ENCODE measurements around the gene ZBTB20. TPM values are rescaled to one million over a fixed set of nuclear protein-coding genes. Genes with fewer than 3 reads are reported as not detected.
"Not testable (repeated sequence)": the region's sequence is repeated elsewhere in the genome, so short reads cannot be mapped to it uniquely, and the experiment has no call there.

The ZBTB20 gene
- total and polyA plus RNA-seq, 2 experiments from 2014 or later = 15.7 to 37.3 TPM

DNA sequence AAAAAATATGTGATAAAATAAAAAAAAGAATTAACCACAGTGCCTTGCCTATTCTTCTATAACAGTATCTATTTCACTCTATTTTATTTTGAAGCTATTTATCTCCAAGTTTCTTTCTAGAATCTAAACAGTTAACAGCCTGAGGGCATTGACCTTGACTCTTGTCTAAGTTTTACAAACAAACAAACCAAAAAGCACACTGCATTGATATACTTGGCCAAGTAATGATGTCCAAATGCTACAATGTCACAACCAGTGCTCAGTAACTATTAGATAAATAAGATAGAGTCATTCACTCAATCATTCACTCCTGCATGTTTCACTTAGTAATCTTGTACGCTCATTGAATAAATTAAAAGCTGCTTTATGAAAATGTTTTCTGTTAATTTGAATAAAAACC is 466.8 kb downstream of the ZBTB20 start:
- no peak for TF ChIP-seq CTCF (IDR thresholded peaks at IDR 0.05; ENCODE audit: low read depth, low read length)
- Histone ChIP-seq H3K36me3 (no peaks in the 10 kb centered on the region), H3K9me3 (ENCODE audit: low read depth) (no peaks in the 10 kb centered on the region), H3K4me1 (ENCODE audit: low read depth) (no peaks in the 10 kb centered on the region), H3K27ac (no peak overlapping the region), H3K27me3 (no peaks in the 10 kb centered on the region), H3K4me3 (no peak overlapping the region)
- no peak for DNase-seq (ENCODE audit: low read depth in 1 of 2, low spot score in 1 of 2)

DNA sequence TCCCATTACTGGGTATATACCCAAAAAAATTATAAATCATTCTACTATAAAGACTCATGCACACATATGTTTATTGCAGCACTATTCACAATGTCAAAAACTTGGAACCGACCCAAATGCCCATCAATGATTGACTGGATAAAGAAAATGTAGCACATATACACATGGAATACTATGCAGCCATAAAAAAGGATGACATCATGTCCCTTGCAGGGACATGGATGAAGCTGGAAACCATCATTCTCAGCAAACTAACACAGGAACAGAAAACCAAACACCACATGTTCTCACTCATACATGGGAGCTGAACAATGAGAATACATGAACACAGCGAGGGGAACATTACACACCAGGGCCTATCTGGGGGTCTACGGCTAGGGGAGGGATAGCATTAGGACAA is 467.3 kb downstream of the ZBTB20 start:
- H3K9me3 ChIP-seq (ENCODE audit: low read depth); H3K27ac ChIP-seq; H3K4me3 ChIP-seq; DNase-seq (ENCODE audit: low read depth in 1 of 2, low spot score in 1 of 2); H3K27me3 ChIP-seq; H3K36me3 ChIP-seq; H3K4me1 ChIP-seq (ENCODE audit: low read depth): not testable (repeated sequence)

- DNase-seq (ENCODE audit: low read depth in 1 of 2, low spot score in 1 of 2) = no peak
- H3K27me3 ChIP-seq = no peaks in the 10 kb centered on the region
- H3K4me3 ChIP-seq = no peak overlapping the region
- no peaks in the 10 kb centered on the region for H3K4me1 ChIP-seq (ENCODE audit: low read depth)
- no peaks in the 10 kb centered on the region for H3K9me3 ChIP-seq (ENCODE audit: low read depth)
- no peaks in the 10 kb centered on the region for H3K36me3 ChIP-seq
- no peak overlapping the region for H3K27ac ChIP-seq
- TF ChIP-seq CTCF (IDR thresholded peaks at IDR 0.05; ENCODE audit: low read depth, low read length) = no peak
These were observed 472.0 kb downstream of the ZBTB20 start for GRCh38 chr3:114675104-114675503.

GRCh38 chr3:114674036-114674435 is 473.1 kb downstream of the ZBTB20 start:
- Histone ChIP-seq H3K9me3 (ENCODE audit: low read depth) (no peaks in the 10 kb centered on the region), H3K27ac (no peak overlapping the region), H3K4me1 (ENCODE audit: low read depth) (no peaks in the 10 kb centered on the region), H3K27me3 (no peaks in the 10 kb centered on the region), H3K4me3 (no peak overlapping the region), H3K36me3 (no peaks in the 10 kb centered on the region)
- DNase-seq (ENCODE audit: low read depth in 1 of 2, low spot score in 1 of 2) = no peak
- TF ChIP-seq CTCF (IDR thresholded peaks at IDR 0.05; ENCODE audit: low read depth, low read length) = no peak

DNA sequence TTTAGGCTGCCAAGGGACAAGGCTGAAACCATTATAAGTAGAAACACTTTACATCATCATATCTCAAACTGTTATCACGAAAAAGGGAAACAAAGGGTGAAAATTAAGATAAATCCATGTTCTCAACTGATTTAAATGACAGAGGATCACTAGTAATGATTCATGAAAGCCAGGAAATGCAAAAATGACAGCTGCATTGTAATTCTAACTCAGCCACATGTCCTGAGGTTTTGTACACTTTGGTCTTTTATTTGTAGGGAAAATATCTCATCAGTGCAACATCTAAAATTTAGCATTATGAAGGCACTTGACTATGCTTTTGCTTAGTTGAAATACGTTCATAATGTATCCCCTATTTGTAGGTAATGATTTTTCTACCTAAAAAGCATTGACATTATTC is 473.6 kb downstream of the ZBTB20 start:
- no peak for TF ChIP-seq CTCF (IDR thresholded peaks at IDR 0.05; ENCODE audit: low read depth, low read length)
- Histone ChIP-seq H3K27me3 (no peaks in the 10 kb centered on the region), H3K9me3 (ENCODE audit: low read depth) (no peaks in the 10 kb centered on the region), H3K4me1 (ENCODE audit: low read depth) (no peaks in the 10 kb centered on the region), H3K4me3 (no peak overlapping the region), H3K36me3 (no peaks in the 10 kb centered on the region), H3K27ac (no peak overlapping the region)
- DNase-seq (ENCODE audit: low read depth in 1 of 2, low spot score in 1 of 2) = no peak

DNA sequence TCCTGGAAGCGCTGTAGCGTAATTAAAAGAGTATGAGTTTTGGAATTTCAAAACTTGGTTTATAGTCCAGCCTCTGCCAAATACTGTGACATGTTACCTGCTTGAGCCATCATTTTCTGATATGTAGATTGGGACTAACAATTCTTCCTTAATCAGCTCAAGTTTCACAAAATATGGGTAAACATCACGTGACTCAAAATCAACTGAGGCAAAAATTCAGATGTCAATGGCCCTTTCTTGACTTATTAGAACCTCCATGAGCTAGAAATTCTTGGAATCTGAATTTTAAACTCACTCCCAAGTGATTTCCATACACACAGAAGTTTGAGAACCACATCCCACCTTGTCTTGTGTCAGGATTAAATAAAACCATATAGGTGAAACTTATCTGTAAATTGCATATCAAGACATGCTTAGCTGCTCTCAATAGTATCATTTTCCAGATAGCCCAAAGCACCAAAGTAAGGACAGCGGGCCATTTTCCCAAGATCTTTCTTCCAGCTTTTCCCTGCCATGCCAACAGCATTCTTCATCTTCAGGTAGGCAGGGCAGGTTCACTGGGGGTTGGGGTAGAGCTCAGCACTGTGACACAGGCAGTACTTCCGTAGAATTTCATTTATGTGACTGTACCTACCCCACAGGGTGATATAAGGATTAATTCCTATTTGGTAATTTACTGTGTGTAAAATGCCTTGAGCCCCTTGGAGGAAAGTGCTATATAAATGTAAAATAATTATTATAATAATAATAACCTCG is 474.2 kb downstream of the ZBTB20 start:
- DNase-seq (ENCODE audit: low read depth in 1 of 2, low spot score in 1 of 2) = no peak
- no peaks in the 10 kb centered on the region for H3K4me1 ChIP-seq (ENCODE audit: low read depth)
- TF ChIP-seq CTCF (IDR thresholded peaks at IDR 0.05; ENCODE audit: low read depth, low read length) = no peak

More for the DNA sequence above, 474.2 kb downstream of the ZBTB20 start:
- Histone ChIP-seq H3K36me3 (no peaks in the 10 kb centered on the region), H3K27me3 (no peaks in the 10 kb centered on the region), H3K9me3 (ENCODE audit: low read depth) (no peaks in the 10 kb centered on the region), H3K4me3 (no peak overlapping the region), H3K27ac (no peak overlapping the region)
